Left ventricle myocardium inferior (tissue), 1 donor: ENCODE results near the gene TERT. TPM values are rescaled to one million over a fixed set of nuclear protein-coding genes. Genes with fewer than 3 reads are reported as not detected.

Source experiments
- DNase-seq: peaks from one replicate; pipeline ENCODE4 v3.0.0-alpha.2; 2020
- H3K27ac ChIP-seq: fragments of 200-600 bp; replicated peaks from 2 replicates; pipeline ENCODE4 v1.8.0; 2021
- H3K27me3 ChIP-seq: fragments of 200-600 bp; 2 replicates; pipeline ENCODE4 v1.8.0; 2021; ENCODE audit warnings: low read depth
- H3K36me3 ChIP-seq: fragments of 200-600 bp; 2 replicates; pipeline ENCODE4 v1.8.0; 2021
- H3K4me1 ChIP-seq: fragments of 200-600 bp; 2 replicates; pipeline ENCODE4 v1.8.0; 2021
- H3K4me3 ChIP-seq: fragments of 200-600 bp; 2 replicates; pipeline ENCODE4 v1.8.0; 2021; ENCODE audit warnings: mild to moderate bottlenecking, moderate library complexity
- H3K9me3 ChIP-seq: fragments of 200-600 bp; replicated peaks from 2 replicates; pipeline ENCODE4 v1.8.0; 2021
- CTCF ChIP-seq: fragments of 200-600 bp; IDR thresholded peaks from 2 replicates; pipeline ENCODE4 v1.8.0; 2021; ENCODE audit warnings: antibody characterized with exemption, mild to moderate bottlenecking, borderline replicate concordance
- intact Hi-C: fragments of 100-400 bp; cut with micrococcal nuclease; formaldehyde crosslinking; loops from one replicate; pipeline ENCODE4 v1.11.0; 2022
- total RNA-seq: library from RNA; stranded (reverse); fragmentation: NEBNext Ultra II Directional; extraction: Animal tissue kit (Norgen Biotek cat#: 25700); gene quantifications from one replicate; pipeline ENCODE4 v1.2.1, GENCODE V29; 2021
- donor health status: DM: no; HTN: yes; CAD: no; lungs with severe emphysema.

The TERT gene
- total RNA-seq, 1 donor from 2014 or later, result not detected

DNA sequence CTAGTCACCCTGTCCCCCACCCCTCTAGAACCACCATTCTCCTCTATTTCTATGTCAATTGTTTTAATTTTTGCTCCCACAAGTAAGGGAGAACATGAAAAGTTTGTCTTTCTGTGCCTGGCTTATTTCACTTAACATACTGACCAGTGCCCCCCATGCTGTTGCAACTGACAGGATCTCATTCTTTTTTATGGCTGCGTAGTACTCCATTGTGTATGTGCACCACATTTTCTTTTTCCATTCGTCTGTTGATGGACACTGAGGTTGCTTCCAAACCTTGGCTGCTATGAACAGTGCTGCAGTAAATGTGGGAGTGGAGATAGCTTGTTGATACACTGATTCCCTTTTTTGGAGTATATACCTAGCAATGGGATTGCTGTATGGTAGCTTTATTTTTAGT lies 7.4 kb upstream of the TERT start:
- intact Hi-C loops, result no loop called here
- Histone ChIP-seq H3K4me1 (no peaks in the 10 kb centered on the region), H3K27ac (no peak overlapping the region), H3K4me3 (no peak overlapping the region), H3K27me3 (peaks cover 20% of the 10 kb centered on the region), H3K9me3 (peaks cover 12% of the 10 kb centered on the region), H3K36me3 (no peaks in the 10 kb centered on the region)
- no peak for DNase-seq
- no peak for TF ChIP-seq CTCF

- Histone ChIP-seq H3K9me3 (peaks cover 12% of the 10 kb centered on the region), H3K4me1 (no peaks in the 10 kb centered on the region), H3K4me3 (no peak overlapping the region), H3K36me3 (no peaks in the 10 kb centered on the region), H3K27me3 (peaks cover 36% of the 10 kb centered on the region), H3K27ac (no peak overlapping the region)
- no peak for TF ChIP-seq CTCF
- peak; percentile 12 for DNase-seq
- intact Hi-C loops, result no loop called here
These were observed 5.8 kb upstream of the TERT start for GRCh38 chr5:1300581-1301083.

- Histone ChIP-seq H3K4me1 (peaks cover under 1% of the 10 kb centered on the region), H3K36me3 (no peaks in the 10 kb centered on the region), H3K27ac (no peak overlapping the region), H3K27me3 (peaks cover 42% of the 10 kb centered on the region), H3K9me3 (peaks cover 12% of the 10 kb centered on the region), H3K4me3 (no peak overlapping the region)
- intact Hi-C loops, result no loop called here
- no peak for DNase-seq
- no peak for TF ChIP-seq CTCF
These were observed 5.1 kb upstream of the TERT start for GRCh38 chr5:1299961-1300360.

GRCh38 chr5:1299511-1299850 lies 4.6 kb upstream of the TERT start:
- TF ChIP-seq CTCF, result no peak
- DNase-seq, result peak; percentile 11
- no peak overlapping the region for H3K4me3 ChIP-seq

GRCh38 chr5:1298723-1299510 lies 4.0 kb upstream of the TERT start:
- peaks cover 12% of the 10 kb centered on the region for H3K9me3 ChIP-seq
- no peaks in the 10 kb centered on the region for H3K36me3 ChIP-seq
- H3K27me3 ChIP-seq, result peaks cover 53% of the 10 kb centered on the region
- no peak for TF ChIP-seq CTCF
- peaks cover 11% of the 10 kb centered on the region for H3K4me1 ChIP-seq
- no peak overlapping the region for H3K4me3 ChIP-seq
- no peak overlapping the region for H3K27ac ChIP-seq
- intact Hi-C loops, result no loop called here
- no peak for DNase-seq

More at GRCh38 chr5:1299511-1299850, 4.6 kb upstream of the TERT start:
- Histone ChIP-seq H3K9me3 (peaks cover 12% of the 10 kb centered on the region), H3K27me3 (peaks cover 47% of the 10 kb centered on the region), H3K36me3 (no peaks in the 10 kb centered on the region), H3K4me1 (peaks cover 6% of the 10 kb centered on the region), H3K27ac (no peak overlapping the region)
- intact Hi-C loops, result no loop called here
